ENCODE measurements around the gene APOB. TPM values are rescaled to one million over a fixed set of nuclear protein-coding genes. Genes with fewer than 3 reads are reported as not detected.

The APOB gene
- total and polyA plus RNA-seq, 2 of the 13 experiments (the other 11 are each of a cell fraction or from before 2014, with no cell fraction given), result 1,569 to 2,515 TPM

DNA sequence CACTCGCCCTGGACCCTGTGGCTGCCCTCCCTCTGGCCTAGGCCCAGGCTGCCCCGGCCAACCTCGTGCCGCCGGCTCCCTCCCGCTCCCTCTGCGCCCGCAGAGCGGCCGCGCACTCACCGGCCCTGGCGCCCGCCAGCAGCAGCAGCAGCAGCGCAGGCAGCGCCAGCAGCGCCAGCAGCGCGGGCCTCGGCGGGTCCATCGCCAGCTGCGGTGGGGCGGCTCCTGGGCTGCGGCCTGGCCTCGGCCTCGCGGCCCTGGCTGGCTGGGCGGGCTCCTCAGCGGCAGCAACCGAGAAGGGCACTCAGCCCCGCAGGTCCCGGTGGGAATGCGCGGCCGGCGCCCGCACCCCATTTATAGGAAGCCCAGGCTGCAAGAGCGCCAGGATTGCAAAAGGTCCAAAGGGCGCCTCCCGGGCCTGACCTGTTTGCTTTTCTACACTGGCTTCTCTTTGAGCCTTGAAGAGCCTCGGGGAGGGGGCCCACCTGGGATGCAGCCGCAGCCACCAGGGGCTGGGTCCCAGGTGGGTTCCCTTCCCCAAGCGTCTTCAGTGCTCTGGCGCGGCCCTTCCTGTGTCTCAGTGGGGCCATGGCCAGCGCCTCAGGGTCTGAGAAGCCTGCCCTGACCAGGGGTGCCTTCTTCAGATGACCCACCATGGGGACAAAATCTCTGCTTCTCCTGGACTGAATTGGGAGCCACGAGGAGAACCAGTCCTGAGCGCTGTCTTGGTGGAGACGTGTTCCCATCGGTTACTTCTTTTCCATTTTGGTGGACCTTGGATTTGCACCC, at the start of gene APOB (continued):
- TF ChIP-seq, protein P1, sequence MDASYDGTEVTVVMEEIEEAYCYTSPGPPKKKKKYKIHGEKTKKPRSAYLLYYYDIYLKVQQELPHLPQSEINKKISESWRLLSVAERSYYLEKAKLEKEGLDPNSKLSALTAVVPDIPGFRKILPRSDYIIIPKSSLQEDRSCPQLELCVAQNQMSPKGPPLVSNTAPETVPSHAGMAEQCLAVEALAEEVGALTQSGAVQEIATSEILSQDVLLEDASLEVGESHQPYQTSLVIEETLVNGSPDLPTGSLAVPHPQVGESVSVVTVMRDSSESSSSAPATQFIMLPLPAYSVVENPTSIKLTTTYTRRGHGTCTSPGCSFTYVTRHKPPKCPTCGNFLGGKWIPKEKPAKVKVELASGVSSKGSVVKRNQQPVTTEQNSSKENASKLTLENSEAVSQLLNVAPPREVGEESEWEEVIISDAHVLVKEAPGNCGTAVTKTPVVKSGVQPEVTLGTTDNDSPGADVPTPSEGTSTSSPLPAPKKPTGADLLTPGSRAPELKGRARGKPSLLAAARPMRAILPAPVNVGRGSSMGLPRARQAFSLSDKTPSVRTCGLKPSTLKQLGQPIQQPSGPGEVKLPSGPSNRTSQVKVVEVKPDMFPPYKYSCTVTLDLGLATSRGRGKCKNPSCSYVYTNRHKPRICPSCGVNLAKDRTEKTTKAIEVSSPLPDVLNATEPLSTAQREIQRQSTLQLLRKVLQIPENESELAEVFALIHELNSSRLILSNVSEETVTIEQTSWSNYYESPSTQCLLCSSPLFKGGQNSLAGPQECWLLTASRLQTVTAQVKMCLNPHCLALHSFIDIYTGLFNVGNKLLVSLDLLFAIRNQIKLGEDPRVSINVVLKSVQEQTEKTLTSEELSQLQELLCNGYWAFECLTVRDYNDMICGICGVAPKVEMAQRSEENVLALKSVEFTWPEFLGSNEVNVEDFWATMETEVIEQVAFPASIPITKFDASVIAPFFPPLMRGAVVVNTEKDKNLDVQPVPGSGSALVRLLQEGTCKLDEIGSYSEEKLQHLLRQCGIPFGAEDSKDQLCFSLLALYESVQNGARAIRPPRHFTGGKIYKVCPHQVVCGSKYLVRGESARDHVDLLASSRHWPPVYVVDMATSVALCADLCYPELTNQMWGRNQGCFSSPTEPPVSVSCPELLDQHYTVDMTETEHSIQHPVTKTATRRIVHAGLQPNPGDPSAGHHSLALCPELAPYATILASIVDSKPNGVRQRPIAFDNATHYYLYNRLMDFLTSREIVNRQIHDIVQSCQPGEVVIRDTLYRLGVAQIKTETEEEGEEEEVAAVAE (CRISPR knock-in tag; IDR thresholded peaks at IDR 0.05; ENCODE audit: borderline replicate concordance), result peak; percentile 57
- TF ChIP-seq GABPB1 (CRISPR knock-in tag; IDR thresholded peaks at IDR 0.05) (peak; percentile 76), MATR3 (CRISPR knock-in tag; IDR thresholded peaks at IDR 0.05) (no peak), DNMT1 (CRISPR knock-in tag; IDR thresholded peaks at IDR 0.05) (peak; percentile 83; the same call in 1 of the 2 replicates), ZSCAN25 (CRISPR knock-in tag; IDR thresholded peaks at IDR 0.05) (peak; percentile 45; the same call in 1 of the 2 replicates), EED (CRISPR knock-in tag; IDR thresholded peaks at IDR 0.05) (no peak; the same call in 1 of the 2 replicates), ZNF567 (CRISPR knock-in tag; IDR thresholded peaks at IDR 0.05; ENCODE audit: borderline replicate concordance) (peak; percentile 80; the same call in 1 of the 2 replicates), SMAD1 (CRISPR knock-in tag; IDR thresholded peaks at IDR 0.05; ENCODE audit: borderline replicate concordance, low read depth) (peak; percentile 91; the same call in 1 of the 2 replicates), ZFY (CRISPR knock-in tag; IDR thresholded peaks at IDR 0.05) (peak; percentile 97), ELF1 (CRISPR knock-in tag; IDR thresholded peaks at IDR 0.05) (peak; percentile 54), NONO (IDR thresholded peaks at IDR 0.05) (no peak), NONO (CRISPR knock-in tag; conservative IDR thresholded peaks at IDR 0.05) (peak; percentile 97), ARHGAP35 (CRISPR knock-in tag; IDR thresholded peaks at IDR 0.05; ENCODE audit: borderline replicate concordance) (peak; percentile 89), SALL2 (CRISPR knock-in tag; IDR thresholded peaks at IDR 0.05) (peak; percentile 96), ZNF382 (CRISPR knock-in tag; IDR thresholded peaks at IDR 0.05; ENCODE audit: borderline replicate concordance) (no peak)
- TF ChIP-seq, protein P2, sequence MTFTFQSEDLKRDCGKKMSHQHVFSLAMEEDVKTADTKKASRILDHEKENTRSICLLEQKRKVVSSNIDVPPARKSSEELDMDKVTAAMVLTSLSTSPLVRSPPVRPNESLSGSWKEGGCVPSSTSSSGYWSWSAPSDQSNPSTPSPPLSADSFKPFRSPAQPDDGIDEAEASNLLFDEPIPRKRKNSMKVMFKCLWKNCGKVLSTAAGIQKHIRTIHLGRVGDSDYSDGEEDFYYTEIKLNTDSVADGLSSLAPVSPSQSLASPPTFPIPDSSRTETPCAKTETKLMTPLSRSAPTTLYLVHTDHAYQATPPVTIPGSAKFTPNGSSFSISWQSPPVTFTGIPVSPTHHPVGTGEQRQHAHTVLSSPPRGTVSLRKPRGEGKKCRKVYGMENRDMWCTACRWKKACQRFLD (CRISPR knock-in tag; IDR thresholded peaks at IDR 0.05; ENCODE audit: borderline replicate concordance), result peak; percentile 83; the same call in 1 of the 2 replicates
- TF ChIP-seq, protein P3, sequence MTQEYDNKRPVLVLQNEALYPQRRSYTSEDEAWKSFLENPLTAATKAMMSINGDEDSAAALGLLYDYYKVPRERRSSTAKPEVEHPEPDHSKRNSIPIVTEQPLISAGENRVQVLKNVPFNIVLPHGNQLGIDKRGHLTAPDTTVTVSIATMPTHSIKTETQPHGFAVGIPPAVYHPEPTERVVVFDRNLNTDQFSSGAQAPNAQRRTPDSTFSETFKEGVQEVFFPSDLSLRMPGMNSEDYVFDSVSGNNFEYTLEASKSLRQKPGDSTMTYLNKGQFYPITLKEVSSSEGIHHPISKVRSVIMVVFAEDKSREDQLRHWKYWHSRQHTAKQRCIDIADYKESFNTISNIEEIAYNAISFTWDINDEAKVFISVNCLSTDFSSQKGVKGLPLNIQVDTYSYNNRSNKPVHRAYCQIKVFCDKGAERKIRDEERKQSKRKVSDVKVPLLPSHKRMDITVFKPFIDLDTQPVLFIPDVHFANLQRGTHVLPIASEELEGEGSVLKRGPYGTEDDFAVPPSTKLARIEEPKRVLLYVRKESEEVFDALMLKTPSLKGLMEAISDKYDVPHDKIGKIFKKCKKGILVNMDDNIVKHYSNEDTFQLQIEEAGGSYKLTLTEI (CRISPR knock-in tag; conservative IDR thresholded peaks at IDR 0.05), result no peak; the same call in 1 of the 2 replicates
- TF ChIP-seq, protein P4, sequence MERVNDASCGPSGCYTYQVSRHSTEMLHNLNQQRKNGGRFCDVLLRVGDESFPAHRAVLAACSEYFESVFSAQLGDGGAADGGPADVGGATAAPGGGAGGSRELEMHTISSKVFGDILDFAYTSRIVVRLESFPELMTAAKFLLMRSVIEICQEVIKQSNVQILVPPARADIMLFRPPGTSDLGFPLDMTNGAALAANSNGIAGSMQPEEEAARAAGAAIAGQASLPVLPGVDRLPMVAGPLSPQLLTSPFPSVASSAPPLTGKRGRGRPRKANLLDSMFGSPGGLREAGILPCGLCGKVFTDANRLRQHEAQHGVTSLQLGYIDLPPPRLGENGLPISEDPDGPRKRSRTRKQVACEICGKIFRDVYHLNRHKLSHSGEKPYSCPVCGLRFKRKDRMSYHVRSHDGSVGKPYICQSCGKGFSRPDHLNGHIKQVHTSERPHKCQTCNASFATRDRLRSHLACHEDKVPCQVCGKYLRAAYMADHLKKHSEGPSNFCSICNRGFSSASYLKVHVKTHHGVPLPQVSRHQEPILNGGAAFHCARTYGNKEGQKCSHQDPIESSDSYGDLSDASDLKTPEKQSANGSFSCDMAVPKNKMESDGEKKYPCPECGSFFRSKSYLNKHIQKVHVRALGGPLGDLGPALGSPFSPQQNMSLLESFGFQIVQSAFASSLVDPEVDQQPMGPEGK (CRISPR knock-in tag; IDR thresholded peaks at IDR 0.05), result peak; percentile 95

Data from HepG2 (cell line).